A549 (cell line): ENCODE data around the gene CCNJ. TPM values are rescaled to one million over a fixed set of nuclear protein-coding genes. Genes with fewer than 3 reads are reported as not detected.

Experiments used
- EHF ChIP-seq: fragments of 250-450 bp; sonication (Bioruptor Pico); IDR thresholded peaks from 2 replicates; pipeline ENCODE4 v1.5.0; 2020; ENCODE audit warnings: mild to moderate bottlenecking
- POLR2AphosphoS2 ChIP-seq: conservative IDR thresholded peaks from 2 replicates; pipeline ENCODE4 v1.6.1; 2012; ENCODE audit warnings: low read length, improper control_type of control experiment, inconsistent platforms
- polyA plus RNA-seq, 4 experiments: library from polyadenylated mRNA; depleted of rRNA in 3 of 4; stranded (reverse); fragments of >200 nt; fragmentation: RNase III in 1 of 4; extraction: RNeasy Plus Mini Kit Qiagen cat#74134 plus additional on column Dnase treatment in 1 of 4; gene quantifications; 2 replicates in 3 of 4; 3 replicates in 1 of 4; pipeline ENCODE4 v1.2.3, GENCODE V29; 2011 to 2017
- small RNA-seq, 6 experiments: library from RNA; depleted of rRNA; stranded (forward); fragments of <200 nt; gene quantifications; one replicate each; pipeline ENCODE3, GENCODE V24; 2012

The CCNJ gene
- polyA plus RNA-seq, 2 of the 4 experiments (the other 2 are of a cell fraction): 6.5 to 12.0 TPM

- TF ChIP-seq EHF (CRISPR knock-in tag) (no peak), POLR2AphosphoS2 (no peak)
- TF ChIP-seq, all 56 proteins: peak for 0
These were observed 64.2 kb downstream of the CCNJ start (continued) for GRCh38 chr10:96107623-96108038.

Small RNA genes within 50 kb of the gene (small RNA-seq; reads per million reads assigned to genes)
- gene MIR3157: 0 to 32.3 (median 11.1) reads per million in 6 experiments

Other genes with a start within 250 kb of the CCNJ start
- gene CC2D2B, start 135.6 kb upstream of the CCNJ start, polyA plus RNA-seq (2011; rRNA removed): 0.13 TPM in 1 of 2 replicates, not detected in the other
- gene CC2D2B, start 135.6 kb upstream of the CCNJ start, polyA plus RNA-seq (2017; fragmentation: RNase III; extraction: RNeasy Plus Mini Kit Qiagen cat#74134 plus additional on column Dnase treatment): 0.13 to 0.18 TPM (median 0.15 TPM) in 3 replicates
- gene ZNF518A, start 86.7 kb downstream of the CCNJ start, polyA plus RNA-seq (2011; rRNA removed): 21.7 and 28.9 TPM in 2 replicates
- gene ZNF518A, start 86.7 kb downstream of the CCNJ start, polyA plus RNA-seq (2017; fragmentation: RNase III; extraction: RNeasy Plus Mini Kit Qiagen cat#74134 plus additional on column Dnase treatment): 7.3 to 8.7 TPM (median 8.5 TPM) in 3 replicates
- not detected in 2 replicates for gene BLNK, start 228.0 kb downstream of the CCNJ start, polyA plus RNA-seq (2011; rRNA removed)
- gene BLNK, start 228.0 kb downstream of the CCNJ start, polyA plus RNA-seq (2017; fragmentation: RNase III; extraction: RNeasy Plus Mini Kit Qiagen cat#74134 plus additional on column Dnase treatment): not detected in 3 replicates